HEK293T (cell line): ENCODE results near the gene STPG3.

Experiments used
- CTCF ChIA-PET: fragments of 350-600 bp; formaldehyde crosslinking; extraction: SDS; loops from one replicate; lab custom pipeline; 2021; ENCODE audit warnings: antibody characterized with exemption, inconsistent platforms; lab: Yijun Ruan, JAX
- POLR2A ChIA-PET: fragments of 350-600 bp; formaldehyde crosslinking; extraction: SDS; loops from one replicate; lab custom pipeline; 2020; ENCODE audit warnings: antibody characterized with exemption, inconsistent platforms; lab: Yijun Ruan, JAX
- DNase-seq: peaks from one replicate; pipeline ENCODE4 v3.0.0; 2012; ENCODE audit warnings: mixed read lengths; ENCODE audit errors: extremely low spot score
- ARNT ChIP-seq: fragments of 450-650 bp; IDR thresholded peaks from 2 replicates; pipeline ENCODE4 v1.6.1; 2017; ENCODE audit warnings: mild to moderate bottlenecking
- BHLHE40 ChIP-seq: fragments of 450-650 bp; IDR thresholded peaks from 2 replicates; pipeline ENCODE4 v1.6.1; 2016; ENCODE audit warnings: mild to moderate bottlenecking, moderate library complexity, borderline replicate concordance
- CTBP1 ChIP-seq: fragments of 450-650 bp; IDR thresholded peaks from 2 replicates; pipeline ENCODE4 v1.6.1; 2016; ENCODE audit warnings: borderline replicate concordance
- ELF4 ChIP-seq: fragments of 450-650 bp; IDR thresholded peaks from 2 replicates; pipeline ENCODE4 v1.6.1; 2017; ENCODE audit warnings: antibody characterized with exemption
- FOXA1 ChIP-seq: fragments of 450-650 bp; IDR thresholded peaks from 2 replicates; pipeline ENCODE4 v1.6.1; 2016; ENCODE audit warnings: mild to moderate bottlenecking
- FOXK2 ChIP-seq: fragments of 450-650 bp; IDR thresholded peaks from 2 replicates; pipeline ENCODE4 v1.6.1; 2016; ENCODE audit warnings: mild to moderate bottlenecking
- FOXM1 ChIP-seq: fragments of 450-650 bp; IDR thresholded peaks from 2 replicates; pipeline ENCODE4 v1.6.1; 2017; ENCODE audit warnings: mild to moderate bottlenecking, borderline replicate concordance
- L3MBTL2 ChIP-seq: fragments of 450-650 bp; conservative IDR thresholded peaks from 2 replicates; pipeline ENCODE4 v1.6.1; 2016; ENCODE audit warnings: mild to moderate bottlenecking
- LEF1 ChIP-seq: fragments of 450-650 bp; IDR thresholded peaks from 2 replicates; pipeline ENCODE4 v1.6.1; 2017; ENCODE audit warnings: mild to moderate bottlenecking, borderline replicate concordance
- NFRKB ChIP-seq: fragments of 450-650 bp; IDR thresholded peaks from 2 replicates; pipeline ENCODE4 v1.6.1; 2016; ENCODE audit warnings: mild to moderate bottlenecking, moderate library complexity
- PKNOX1 ChIP-seq: fragments of 450-650 bp; IDR thresholded peaks from 2 replicates; pipeline ENCODE4 v1.6.1; 2016
- SP1 ChIP-seq: fragments of 450-650 bp; IDR thresholded peaks from 2 replicates; pipeline ENCODE4 v1.6.1; 2017
- SUZ12 ChIP-seq: fragments of 450-650 bp; IDR thresholded peaks from 2 replicates; pipeline ENCODE4 v1.6.1; 2016; ENCODE audit warnings: mild to moderate bottlenecking
- TARDBP ChIP-seq: fragments of 450-650 bp; IDR thresholded peaks from 2 replicates; pipeline ENCODE4 v1.6.1; 2016
- ZNF384 ChIP-seq: fragments of 450-650 bp; IDR thresholded peaks from 2 replicates; pipeline ENCODE4 v1.6.1; 2016

Gene STPG3

GRCh38 chr9:137244486-137245449 is 6.3 kb upstream of the STPG3 start:
- DNase-seq, result no peak
- CTCF ChIA-PET, result no interaction called here

DNA sequence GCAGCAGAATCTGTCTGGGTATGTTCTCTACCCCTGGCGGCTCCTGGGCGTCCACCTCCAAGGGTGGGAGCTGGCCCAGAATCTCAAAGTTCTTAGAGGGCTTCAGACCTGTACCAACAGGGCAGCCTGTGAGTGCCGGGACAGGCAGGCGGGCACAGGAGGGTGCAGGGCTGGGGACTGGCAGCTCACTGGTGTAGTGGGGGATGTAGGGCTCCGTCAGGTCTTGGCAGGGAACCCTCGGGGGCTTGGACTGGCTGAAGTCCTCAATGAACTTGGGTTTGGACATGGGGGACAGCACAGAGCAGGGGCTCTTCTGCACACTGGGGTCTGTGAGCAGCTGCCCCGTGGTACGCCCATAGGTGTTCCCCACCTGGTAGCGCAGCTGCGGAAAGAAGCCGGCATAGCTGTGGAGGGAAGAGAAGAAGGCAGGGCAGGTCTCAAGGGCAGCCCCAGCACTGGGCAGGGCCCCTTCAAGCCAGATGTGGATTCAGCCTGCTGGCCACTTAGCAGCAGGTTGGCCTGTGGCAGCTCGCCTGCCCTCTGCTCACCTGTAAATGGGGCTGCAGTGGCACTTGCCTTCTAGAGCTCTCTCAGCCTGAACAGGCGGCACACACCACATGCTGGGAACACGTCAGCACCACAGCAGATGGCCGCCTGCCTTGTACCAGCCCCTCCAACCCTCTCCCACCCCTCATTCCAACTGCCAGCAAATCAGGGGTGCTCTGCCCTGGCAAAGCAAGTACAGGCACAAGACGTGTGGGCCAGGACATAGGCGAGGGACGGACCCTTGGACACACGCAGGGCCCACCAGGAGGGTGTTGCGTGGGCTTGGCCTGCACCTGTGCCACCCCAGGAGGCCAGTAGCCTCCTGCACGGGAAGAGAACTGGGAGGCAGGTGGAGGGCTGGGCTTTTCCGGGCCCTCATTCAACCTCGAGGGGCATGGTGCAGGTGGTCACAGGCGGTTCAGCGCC is 5.3 kb upstream of the STPG3 start:
- DNase-seq, result no peak

More at GRCh38 chr9:137244486-137245449, 6.3 kb upstream of the STPG3 start:
- POLR2A ChIA-PET, result interaction anchor here (0.7 to 4.4 kb wide), 2 partner anchors 9 to 20 kb away, joined by 3 to 44 read pairs; partner anchors contain the start of gene NELFB
- TF ChIP-seq TARDBP (no peak), LEF1 (no peak), SUZ12 (no peak)

GRCh38 chr9:137247135-137247915 is 3.8 kb upstream of the STPG3 start:
- DNase-seq, result no peak
- CTCF ChIA-PET, result no interaction called here
- POLR2A ChIA-PET, result interaction anchor here (0.9 kb wide), 1 partner anchor 118 kb away, joined by 3 read pairs; no protein-coding TSS in a partner anchor
- TF ChIP-seq PKNOX1 (no peak), LEF1 (no peak), L3MBTL2 (no peak), SUZ12 (no peak), FOXA1 (no peak), BHLHE40 (no peak), ARNT (no peak)

More for the DNA sequence above, 5.3 kb upstream of the STPG3 start:
- ChIA-PET CTCF (no interaction called here), POLR2A (interaction anchor here (4.4 kb wide), 1 partner anchor 8 kb away, joined by 44 read pairs; the partner anchor contains the start of gene NELFB)
- TF ChIP-seq BHLHE40 (no peak), L3MBTL2 (no peak), NFRKB (no peak), ARNT (no peak), FOXK2 (no peak), FOXM1 (no peak), SP1 (no peak), PKNOX1 (no peak), CTBP1 (no peak), LEF1 (no peak), FOXA1 (no peak), TARDBP (no peak), ZNF384 (no peak), SUZ12 (no peak), ELF4 (no peak)

GRCh38 chr9:137247916-137248175 is 3.2 kb upstream of the STPG3 start:
- no peak for DNase-seq
- TF ChIP-seq SUZ12, result no peak
- no peak for TF ChIP-seq TARDBP
- ChIA-PET POLR2A (interaction anchor here (0.9 kb wide), 1 partner anchor 118 kb away, joined by 3 read pairs; no protein-coding TSS in a partner anchor), CTCF (no interaction called here)

GRCh38 chr9:137250329-137251193 is 525 bp upstream of the STPG3 start:
- ChIA-PET POLR2A (interaction anchor here (1.3 to 8.8 kb wide), 2 partner anchors 8 to 10 kb away, joined by 3 to 90 read pairs; partner anchors contain the start of gene TUBB4B), CTCF (interaction anchor here (0.6 kb wide), 1 partner anchor 12 kb away, joined by 3 read pairs; no protein-coding TSS in a partner anchor)
- TF ChIP-seq L3MBTL2 (no peak), FOXK2 (no peak), SUZ12 (no peak), FOXM1 (no peak), SP1 (no peak), BHLHE40 (no peak), NFRKB (no peak), ZNF384 (no peak)

More at GRCh38 chr9:137250329-137251193, 525 bp upstream of the STPG3 start:
- DNase-seq, result no peak
